ENCODE data around the gene CCDC71L.

The CCDC71L gene

GRCh38 chr7:106609416-106609815 lies 51.5 kb downstream of the CCDC71L start:
- in situ Hi-C loops (cut with MboI; ENCODE audit: low sequenced_read_pairs) = no loop called here

DNA sequence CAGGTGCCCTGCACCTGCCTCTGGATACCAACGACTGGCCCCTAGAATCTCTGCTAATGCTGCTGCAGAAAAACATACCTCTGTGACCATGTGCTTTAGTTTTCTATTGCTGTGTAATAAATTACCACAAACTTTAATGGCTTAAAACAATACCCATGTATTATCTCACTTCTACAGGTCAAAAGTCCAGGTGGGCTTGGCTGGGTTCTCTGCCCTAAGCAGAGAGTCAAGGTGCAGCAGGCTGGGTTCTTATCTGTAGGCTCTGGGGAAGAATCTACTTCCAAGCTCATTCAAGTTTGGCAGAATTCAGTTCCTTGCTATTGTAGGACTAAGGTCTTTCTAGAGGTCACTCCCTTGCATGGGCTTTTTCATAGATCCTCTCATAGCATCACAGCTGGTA lies 52.3 kb downstream of the CCDC71L start:
- in situ Hi-C loops (cut with MboI; ENCODE audit: low sequenced_read_pairs) = no loop called here
